ENCODE results near the gene PPP6R3. TPM values are rescaled to one million over a fixed set of nuclear protein-coding genes. Genes with fewer than 3 reads are reported as not detected.
"Not testable (repeated sequence)": the region's sequence is repeated elsewhere in the genome, so short reads cannot be mapped to it uniquely, and the experiment has no call there.

PPP6R3 gene
- total and polyA plus RNA-seq, 5 donors from 2014 or later: 46.7 to 172 (median 51.6) TPM

GRCh38 chr11:68454767-68455166 lies 5.8 kb upstream of the PPP6R3 start:
- Mint-ChIP-seq H3K36me3 (no peaks in the 10 kb centered on the region), H3K27ac (peak overlapping the region in 1 of 3 donors; percentile 5), H3K9me3 (no peaks in the 10 kb centered on the region), H3K4me3 (peak overlapping the region in 1 of 4 donors; percentile 31), H3K4me1 (peaks cover 0 to 8% (median under 1%) of the 10 kb centered on the region in 4 donors), H3K27me3 (peaks cover 14% of the 10 kb centered on the region)
- Histone ChIP-seq H3K27me3 (ENCODE audit: control insufficient read depth, insufficient read depth, low read length) (no peaks in the 10 kb centered on the region), H3K4me1 (ENCODE audit: control insufficient read depth, insufficient read depth, low read length, poor library complexity, severe bottlenecking) (no peaks in the 10 kb centered on the region), H3K9me3 (ENCODE audit: control insufficient read depth in 2 of 2, low read length in 2 of 2) (no peaks in the 10 kb centered on the region), H3K4me3 (ENCODE audit: low read depth, low read length) (no peak overlapping the region), H3K27ac (ENCODE audit: insufficient read depth, low read length, poor library complexity, severe bottlenecking) (no peak overlapping the region), H3K36me3 (ENCODE audit: control insufficient read depth, insufficient read depth, low read length) (no peaks in the 10 kb centered on the region)
- ATAC-seq (ENCODE audit: low read depth in 2 of 2) (no peak), DNase-seq (no peak)

GRCh38 chr11:68455485-68455884 lies 5.1 kb upstream of the PPP6R3 start:
- H3K4me1 Mint-ChIP-seq: peaks cover 0 to 8% (median 4%) of the 10 kb centered on the region in 4 donors
- H3K27ac ChIP-seq (ENCODE audit: insufficient read depth, low read length, poor library complexity, severe bottlenecking): no peak overlapping the region
- H3K36me3 ChIP-seq (ENCODE audit: control insufficient read depth, insufficient read depth, low read length): no peaks in the 10 kb centered on the region
- H3K4me3 Mint-ChIP-seq: no peak overlapping the region
- ATAC-seq (ENCODE audit: low read depth in 2 of 2): no peak
- H3K9me3 ChIP-seq (ENCODE audit: control insufficient read depth in 2 of 2, low read length in 2 of 2): no peaks in the 10 kb centered on the region
- DNase-seq: no peak
- H3K4me1 ChIP-seq (ENCODE audit: control insufficient read depth, insufficient read depth, low read length, poor library complexity, severe bottlenecking): no peaks in the 10 kb centered on the region
- no peaks in the 10 kb centered on the region for H3K36me3 Mint-ChIP-seq
- H3K27me3 Mint-ChIP-seq: peaks cover 21% of the 10 kb centered on the region
- H3K4me3 ChIP-seq (ENCODE audit: low read depth, low read length): no peak overlapping the region
- H3K27me3 ChIP-seq (ENCODE audit: control insufficient read depth, insufficient read depth, low read length): no peaks in the 10 kb centered on the region
- H3K27ac Mint-ChIP-seq: no peak overlapping the region
- peaks cover 0 to 2% (median 0%) of the 10 kb centered on the region in 7 donors for H3K9me3 Mint-ChIP-seq

- peaks cover 17% of the 10 kb centered on the region for H3K27me3 Mint-ChIP-seq
Measured at GRCh38 chr11:68457216-68457897, 3.2 kb upstream of the PPP6R3 start.

GRCh38 chr11:68457898-68458249 lies 2.7 kb upstream of the PPP6R3 start:
- H3K36me3 ChIP-seq (ENCODE audit: control insufficient read depth, insufficient read depth, low read length): no peaks in the 10 kb centered on the region
- peak overlapping the region in 1 of 4 donors; percentile 71 for H3K4me3 Mint-ChIP-seq
- DNase-seq (no peak), ATAC-seq (ENCODE audit: low read depth in 2 of 2) (no peak)
- no peaks in the 10 kb centered on the region for H3K36me3 Mint-ChIP-seq
- no peak overlapping the region for H3K4me3 ChIP-seq (ENCODE audit: low read depth, low read length)
- H3K27ac ChIP-seq (ENCODE audit: insufficient read depth, low read length, poor library complexity, severe bottlenecking): no peak overlapping the region
- H3K27me3 ChIP-seq (ENCODE audit: control insufficient read depth, insufficient read depth, low read length): no peaks in the 10 kb centered on the region
- peaks cover 0 to 2% (median 0%) of the 10 kb centered on the region in 7 donors for H3K9me3 Mint-ChIP-seq
- H3K27me3 Mint-ChIP-seq: peaks cover 17% of the 10 kb centered on the region
- H3K4me1 Mint-ChIP-seq: peaks cover 5 to 20% (median 13%) of the 10 kb centered on the region in 4 donors
- no peaks in the 10 kb centered on the region for H3K9me3 ChIP-seq (ENCODE audit: control insufficient read depth in 2 of 2, low read length in 2 of 2)
- H3K4me1 ChIP-seq (ENCODE audit: control insufficient read depth, insufficient read depth, low read length, poor library complexity, severe bottlenecking): peaks cover 15% of the 10 kb centered on the region
- H3K27ac Mint-ChIP-seq: peak overlapping the region in 1 of 3 donors; percentile 40

More at GRCh38 chr11:68457216-68457897, 3.2 kb upstream of the PPP6R3 start:
- Histone ChIP-seq H3K27ac (ENCODE audit: insufficient read depth, low read length, poor library complexity, severe bottlenecking) (no peak overlapping the region), H3K9me3 (ENCODE audit: control insufficient read depth in 2 of 2, low read length in 2 of 2) (no peaks in the 10 kb centered on the region), H3K36me3 (ENCODE audit: control insufficient read depth, insufficient read depth, low read length) (no peaks in the 10 kb centered on the region), H3K27me3 (ENCODE audit: control insufficient read depth, insufficient read depth, low read length) (no peaks in the 10 kb centered on the region), H3K4me1 (ENCODE audit: control insufficient read depth, insufficient read depth, low read length, poor library complexity, severe bottlenecking) (peaks cover 10% of the 10 kb centered on the region), H3K4me3 (ENCODE audit: low read depth, low read length) (no peak overlapping the region)
- DNase-seq (no peak), ATAC-seq (ENCODE audit: low read depth in 2 of 2) (no peak)
- Mint-ChIP-seq H3K36me3 (no peaks in the 10 kb centered on the region), H3K9me3 (peaks cover 0 to 2% (median 0%) of the 10 kb centered on the region in 7 donors), H3K27ac (no peak overlapping the region), H3K4me3 (peak overlapping the region in 1 of 4 donors; percentile 71), H3K4me1 (peaks cover 0 to 15% (median 8%) of the 10 kb centered on the region in 4 donors)

- H3K9me3 Mint-ChIP-seq; ATAC-seq (ENCODE audit: low read depth in 2 of 2); H3K4me3 ChIP-seq (ENCODE audit: low read depth, low read length); H3K9me3 ChIP-seq (ENCODE audit: control insufficient read depth in 2 of 2, low read length in 2 of 2); H3K27ac ChIP-seq (ENCODE audit: insufficient read depth, low read length, poor library complexity, severe bottlenecking); DNase-seq; H3K36me3 Mint-ChIP-seq; H3K36me3 ChIP-seq (ENCODE audit: control insufficient read depth, insufficient read depth, low read length); H3K27me3 ChIP-seq (ENCODE audit: control insufficient read depth, insufficient read depth, low read length): not testable (repeated sequence)
- Mint-ChIP-seq H3K27ac (peak overlapping the region in 1 of 3 donors; percentile 40), H3K4me1 (peaks cover 5 to 23% (median 16%) of the 10 kb centered on the region in 4 donors), H3K4me3 (peak overlapping the region in 2 of 4 donors; percentile 33 to 71), H3K27me3 (peaks cover 17% of the 10 kb centered on the region)
- H3K4me1 ChIP-seq (ENCODE audit: control insufficient read depth, insufficient read depth, low read length, poor library complexity, severe bottlenecking): peaks cover 20% of the 10 kb centered on the region
Measured at GRCh38 chr11:68458340-68458739, 2.2 kb upstream of the PPP6R3 start.

GRCh38 chr11:68459886-68460740 lies 439 bp upstream of the PPP6R3 start:
- H3K9me3 Mint-ChIP-seq: peaks cover 0 to 2% (median 0%) of the 10 kb centered on the region in 7 donors
- H3K4me1 ChIP-seq (ENCODE audit: control insufficient read depth, insufficient read depth, low read length, poor library complexity, severe bottlenecking): peaks cover 37% of the 10 kb centered on the region
- H3K9me3 ChIP-seq (ENCODE audit: control insufficient read depth in 2 of 2, low read length in 2 of 2): no peaks in the 10 kb centered on the region
- H3K27ac ChIP-seq (ENCODE audit: insufficient read depth, low read length, poor library complexity, severe bottlenecking): peak overlapping the region; percentile 98
- peak overlapping the region; percentile 96 to 100 (median 97) for H3K4me3 Mint-ChIP-seq
- peaks cover 10 to 40% (median 31%) of the 10 kb centered on the region in 4 donors for H3K4me1 Mint-ChIP-seq
- H3K4me3 ChIP-seq (ENCODE audit: low read depth, low read length): peak overlapping the region; percentile 86
- no peaks in the 10 kb centered on the region for H3K36me3 ChIP-seq (ENCODE audit: control insufficient read depth, insufficient read depth, low read length)
- ATAC-seq (ENCODE audit: low read depth in 2 of 2): peak; percentile 92 to 93
- DNase-seq: peak; percentile 92 to 98 (median 96)
- peaks cover under 1% of the 10 kb centered on the region for H3K36me3 Mint-ChIP-seq
- peak overlapping the region; percentile 87 to 99 (median 97) for H3K27ac Mint-ChIP-seq
- no peaks in the 10 kb centered on the region for H3K27me3 ChIP-seq (ENCODE audit: control insufficient read depth, insufficient read depth, low read length)
- H3K27me3 Mint-ChIP-seq: peaks cover 17% of the 10 kb centered on the region

GRCh38 chr11:68461575-68461917 lies 994 bp downstream of the PPP6R3 start:
- ATAC-seq (ENCODE audit: low read depth in 2 of 2) (no peak), DNase-seq (peak in 1 of 3 donors; percentile 16)
- Mint-ChIP-seq H3K9me3 (peaks cover 0 to 2% (median 0%) of the 10 kb centered on the region in 7 donors), H3K27ac (peak overlapping the region; percentile 67 to 98 (median 97)), H3K4me3 (peak overlapping the region; percentile 83 to 91 (median 88)), H3K36me3 (peaks cover 5% of the 10 kb centered on the region), H3K27me3 (peaks cover 10% of the 10 kb centered on the region), H3K4me1 (peaks cover 19 to 52% (median 41%) of the 10 kb centered on the region in 4 donors)
- H3K27me3 ChIP-seq (ENCODE audit: control insufficient read depth, insufficient read depth, low read length): no peaks in the 10 kb centered on the region
- H3K4me3 ChIP-seq (ENCODE audit: low read depth, low read length): peak overlapping the region; percentile 92
- no peaks in the 10 kb centered on the region for H3K36me3 ChIP-seq (ENCODE audit: control insufficient read depth, insufficient read depth, low read length)
- H3K4me1 ChIP-seq (ENCODE audit: control insufficient read depth, insufficient read depth, low read length, poor library complexity, severe bottlenecking): peaks cover 51% of the 10 kb centered on the region
- peak overlapping the region; percentile 98 for H3K27ac ChIP-seq (ENCODE audit: insufficient read depth, low read length, poor library complexity, severe bottlenecking)
- no peaks in the 10 kb centered on the region for H3K9me3 ChIP-seq (ENCODE audit: control insufficient read depth in 2 of 2, low read length in 2 of 2)
